ENCODE data around the gene SLC6A11. TPM values are rescaled to one million over a fixed set of nuclear protein-coding genes. Genes with fewer than 3 reads are reported as not detected.

Gene SLC6A11
- total RNA-seq, 4 donors from 2014 or later = 1.8 to 7.8 (median 5.3) TPM

DNA sequence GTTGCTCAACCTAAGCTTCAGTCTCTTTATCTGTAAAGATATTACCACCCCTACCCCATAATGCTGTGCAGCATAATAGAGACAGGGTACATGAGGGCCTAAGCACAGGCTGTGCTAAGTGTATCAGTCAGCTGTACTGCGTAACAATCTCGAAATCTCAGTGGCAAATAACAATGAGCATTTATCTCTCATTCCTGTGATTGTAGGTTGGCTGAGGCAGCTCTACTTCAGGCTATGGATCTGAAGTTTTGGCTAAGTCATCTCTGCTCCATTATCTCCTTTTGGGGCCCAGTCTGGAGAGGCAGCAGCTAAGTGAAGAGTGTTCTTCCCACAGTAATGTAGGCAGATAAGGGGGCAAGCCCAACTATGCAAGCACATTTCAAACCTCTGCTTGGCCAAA is 7.1 kb upstream of the SLC6A11 start:
- intact Hi-C loops (cut with DNase I; ENCODE audit: low total_unique reads) = no loop called here
- TF ChIP-seq POLR2A (IDR thresholded peaks at IDR 0.05) = no peak
- 81 to 86% methylated on average over 2 of the region's 2 CpGs for WGBS, 2 donors
- DNase-seq (ENCODE audit: low spot score in 2 of 2) = no peak
- no peak overlapping the region for H3K4me3 ChIP-seq (ENCODE audit: low read depth, poor library complexity, severe bottlenecking)

DNA sequence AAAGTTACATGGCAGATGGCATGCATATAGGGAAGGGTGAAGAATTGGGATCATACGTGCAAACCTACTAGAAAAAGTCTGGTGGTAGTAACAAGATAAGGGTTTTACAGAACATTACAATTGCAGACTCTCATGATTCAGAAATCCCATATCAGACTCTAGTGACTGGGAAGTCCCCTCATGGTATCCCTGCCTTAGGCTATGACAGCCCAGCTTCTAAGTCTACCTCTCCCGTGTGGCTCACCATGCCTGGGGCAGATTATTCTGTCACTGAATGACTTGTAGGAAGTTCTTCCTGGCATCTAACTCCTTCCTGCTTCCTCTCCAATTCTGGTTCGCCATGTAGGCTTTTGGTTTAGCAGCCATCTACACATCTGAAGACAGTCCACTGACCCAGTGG is 5.7 kb upstream of the SLC6A11 start:
- 64 to 69% methylated on average over 3 of the region's 3 CpGs for WGBS, 2 donors
- intact Hi-C loops (cut with DNase I; ENCODE audit: low total_unique reads) = no loop called here
- no peak overlapping the region for H3K4me3 ChIP-seq (ENCODE audit: low read depth, poor library complexity, severe bottlenecking)
- DNase-seq (ENCODE audit: low spot score in 2 of 2) = no peak
- TF ChIP-seq, protein P1, sequence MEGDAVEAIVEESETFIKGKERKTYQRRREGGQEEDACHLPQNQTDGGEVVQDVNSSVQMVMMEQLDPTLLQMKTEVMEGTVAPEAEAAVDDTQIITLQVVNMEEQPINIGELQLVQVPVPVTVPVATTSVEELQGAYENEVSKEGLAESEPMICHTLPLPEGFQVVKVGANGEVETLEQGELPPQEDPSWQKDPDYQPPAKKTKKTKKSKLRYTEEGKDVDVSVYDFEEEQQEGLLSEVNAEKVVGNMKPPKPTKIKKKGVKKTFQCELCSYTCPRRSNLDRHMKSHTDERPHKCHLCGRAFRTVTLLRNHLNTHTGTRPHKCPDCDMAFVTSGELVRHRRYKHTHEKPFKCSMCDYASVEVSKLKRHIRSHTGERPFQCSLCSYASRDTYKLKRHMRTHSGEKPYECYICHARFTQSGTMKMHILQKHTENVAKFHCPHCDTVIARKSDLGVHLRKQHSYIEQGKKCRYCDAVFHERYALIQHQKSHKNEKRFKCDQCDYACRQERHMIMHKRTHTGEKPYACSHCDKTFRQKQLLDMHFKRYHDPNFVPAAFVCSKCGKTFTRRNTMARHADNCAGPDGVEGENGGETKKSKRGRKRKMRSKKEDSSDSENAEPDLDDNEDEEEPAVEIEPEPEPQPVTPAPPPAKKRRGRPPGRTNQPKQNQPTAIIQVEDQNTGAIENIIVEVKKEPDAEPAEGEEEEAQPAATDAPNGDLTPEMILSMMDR (IDR thresholded peaks at IDR 0.05) = no peak
- TF ChIP-seq POLR2A (IDR thresholded peaks at IDR 0.05) = no peak

DNA sequence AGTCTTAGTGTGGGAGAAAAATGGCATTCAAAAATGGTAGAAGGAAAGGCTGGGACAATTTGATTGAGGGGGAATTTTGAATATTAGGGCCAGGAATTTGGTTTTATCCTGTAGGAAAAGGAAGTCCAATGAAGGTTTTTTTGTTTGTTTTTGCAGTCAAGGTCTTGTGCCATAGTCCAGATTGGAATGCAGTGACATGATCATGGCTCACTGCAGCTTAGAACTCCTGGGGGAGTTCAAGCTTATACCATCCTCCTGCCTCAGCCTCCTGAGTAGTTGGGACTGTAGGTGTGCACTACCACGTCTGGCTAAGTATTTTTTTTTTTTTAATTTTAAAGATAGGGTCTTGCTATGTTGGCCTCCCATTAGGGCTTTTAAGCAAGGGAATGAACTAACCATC is 2.6 kb upstream of the SLC6A11 start:
- WGBS, 2 donors = 59 to 67% methylated on average over 1 of the region's 1 CpG
- intact Hi-C loops (cut with DNase I; ENCODE audit: low total_unique reads) = no loop called here
- no peak for TF ChIP-seq POLR2A (IDR thresholded peaks at IDR 0.05)
- TF ChIP-seq, protein P1 (IDR thresholded peaks at IDR 0.05) = no peak
- H3K4me3 ChIP-seq (ENCODE audit: low read depth, poor library complexity, severe bottlenecking) = no peak overlapping the region
- no peak for DNase-seq (ENCODE audit: low spot score in 2 of 2)

DNA sequence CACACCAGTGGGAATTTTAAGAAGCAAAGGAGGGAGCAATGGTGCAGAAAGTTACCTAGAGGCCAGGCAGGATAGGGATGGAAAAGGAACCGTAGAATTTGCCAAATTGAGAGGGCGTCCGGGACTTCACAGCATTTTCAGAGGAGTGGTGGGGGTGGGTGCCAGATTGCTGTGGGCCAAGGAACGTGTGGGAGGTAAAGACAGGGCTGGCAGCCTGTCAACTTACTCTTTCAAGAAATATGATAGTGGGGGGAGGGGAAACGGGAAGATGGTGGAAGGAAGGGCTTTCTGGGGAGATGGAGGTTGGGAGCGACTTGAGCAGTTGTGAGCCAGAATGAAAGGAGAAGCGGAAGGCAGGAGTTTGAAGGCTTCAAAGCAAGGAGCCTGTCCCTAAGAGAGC is 1.4 kb upstream of the SLC6A11 start:
- no peak for TF ChIP-seq POLR2A (IDR thresholded peaks at IDR 0.05)
- TF ChIP-seq, protein P1 (IDR thresholded peaks at IDR 0.05) = no peak
- H3K4me3 ChIP-seq (ENCODE audit: low read depth, poor library complexity, severe bottlenecking) = no peak overlapping the region
- intact Hi-C loops (cut with DNase I; ENCODE audit: low total_unique reads) = no loop called here
- no peak for DNase-seq (ENCODE audit: low spot score in 2 of 2)
- WGBS, 2 donors = 49 to 56% methylated on average over 7 of the region's 7 CpGs

DNA sequence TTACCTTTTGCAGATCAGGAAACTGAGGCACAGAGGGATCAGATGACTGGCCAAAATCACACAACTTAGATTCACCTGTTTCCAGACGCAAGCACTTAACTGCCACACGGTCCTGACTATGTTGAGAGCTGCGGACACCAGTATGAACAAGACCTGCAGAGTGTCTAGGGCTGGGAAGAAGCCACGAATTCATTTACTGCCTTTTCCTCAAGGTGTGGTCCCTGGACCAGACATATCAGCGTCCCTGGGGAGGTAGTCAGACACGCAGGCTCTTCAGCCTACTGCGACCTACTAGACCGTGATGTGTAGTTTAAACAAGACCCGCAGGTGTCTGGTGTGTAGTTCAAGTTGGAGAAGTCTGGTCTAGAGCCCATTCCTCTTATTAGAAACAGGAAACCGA is 541 bp upstream of the SLC6A11 start:
- TF ChIP-seq, protein P1 (IDR thresholded peaks at IDR 0.05) = no peak
- no peak for TF ChIP-seq POLR2A (IDR thresholded peaks at IDR 0.05)
- intact Hi-C loops (cut with DNase I; ENCODE audit: low total_unique reads) = no loop called here
- WGBS, 2 donors = 51 to 74% methylated on average over 10 of the region's 10 CpGs
- DNase-seq (ENCODE audit: low spot score in 2 of 2) = no peak
- H3K4me3 ChIP-seq (ENCODE audit: low read depth, poor library complexity, severe bottlenecking) = no peak overlapping the region

DNA sequence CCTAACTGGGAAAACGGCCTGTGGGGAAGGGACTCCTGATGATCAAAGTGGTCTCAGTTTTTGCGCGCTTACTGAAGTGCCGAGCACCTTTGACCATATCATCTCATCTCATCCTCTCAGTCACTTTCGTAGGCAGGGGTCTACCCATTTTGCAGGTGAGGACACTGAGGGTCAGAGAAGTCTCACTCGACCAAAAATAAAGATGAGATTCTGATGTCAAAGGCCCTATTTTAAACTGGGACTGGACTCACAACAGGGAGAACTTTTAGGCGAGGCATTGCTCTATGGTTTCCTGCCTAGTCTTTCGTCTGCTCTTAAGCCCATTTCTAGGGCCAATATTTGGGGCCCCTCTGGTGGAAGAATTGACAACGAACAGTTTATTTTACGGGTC is 830 bp downstream of the SLC6A11 start:
- H3K4me3 ChIP-seq (ENCODE audit: low read depth, poor library complexity, severe bottlenecking) = no peak overlapping the region
- TF ChIP-seq POLR2A (IDR thresholded peaks at IDR 0.05) = no peak
- TF ChIP-seq, protein P1 (IDR thresholded peaks at IDR 0.05) = no peak
- 76 to 77% methylated on average over 10 of the region's 10 CpGs for WGBS, 2 donors
- DNase-seq (ENCODE audit: low spot score in 2 of 2) = no peak
- intact Hi-C loops (cut with DNase I; ENCODE audit: low total_unique reads) = no loop called here

Data from lower leg skin (tissue), 4 donors.